Activated effector memory CD4-positive, alpha-beta T cell treated with Interleukin-2 at 50 U/mL for 16 hours (primary cell): Measurements from ENCODE around the gene GOLGA6L4.
"Not testable (repeated sequence)": the region's sequence is repeated elsewhere in the genome, so short reads cannot be mapped to it uniquely, and the experiment has no call there.

Source experiments
- DNase-seq: peaks from one replicate; pipeline ENCODE4 v3.0.0-alpha.2; 2020

GOLGA6L4 gene

DNA sequence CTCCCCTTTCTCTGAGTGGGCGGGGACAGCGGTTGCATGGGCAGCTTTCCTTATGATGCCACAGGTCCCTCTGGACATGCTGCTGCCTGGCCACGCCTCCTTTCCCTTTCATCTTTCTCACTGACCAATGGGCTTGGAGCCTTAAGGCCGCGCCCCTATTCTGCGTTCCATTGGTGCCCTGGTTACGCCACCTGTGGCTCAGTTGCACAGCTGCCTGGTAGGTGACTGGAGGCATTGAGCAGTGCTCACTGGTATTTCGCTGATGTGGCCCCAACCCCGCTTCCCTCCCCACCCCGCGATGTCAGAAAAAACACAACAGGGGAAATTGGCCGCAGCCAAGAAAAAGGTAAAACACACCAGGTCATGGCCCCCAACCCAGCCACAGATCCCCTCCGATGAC, at the start of gene GOLGA6L4:
Gene GOLGA6L4, plus strand, starts transcription at position 201 of the 400 bp plus-strand sequence. Its CDS starts 62 bp downstream, at position 263.
- DNase-seq = not testable (repeated sequence)

DNA sequence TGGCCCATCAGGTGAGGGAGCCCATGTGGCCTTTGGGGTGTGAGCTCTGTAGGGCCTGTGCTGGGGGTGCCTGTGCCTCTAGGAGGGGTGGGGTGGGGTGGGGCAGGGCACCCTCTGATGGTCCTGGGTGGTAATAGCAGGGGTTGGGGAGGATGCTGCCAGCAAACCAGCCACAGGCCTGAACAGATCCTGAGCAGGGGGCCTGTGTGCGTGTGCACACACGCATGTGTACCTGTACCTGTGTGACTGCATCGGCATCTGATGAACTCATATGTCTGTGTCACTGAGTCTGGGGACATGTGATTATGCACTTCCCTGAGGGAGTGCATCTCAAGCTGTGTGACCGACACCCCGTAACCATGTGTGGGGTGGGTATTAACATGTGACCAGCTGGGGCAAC, 42.6 kb upstream of the GOLGA6L4 start:
- DNase-seq = not testable (repeated sequence)

DNA sequence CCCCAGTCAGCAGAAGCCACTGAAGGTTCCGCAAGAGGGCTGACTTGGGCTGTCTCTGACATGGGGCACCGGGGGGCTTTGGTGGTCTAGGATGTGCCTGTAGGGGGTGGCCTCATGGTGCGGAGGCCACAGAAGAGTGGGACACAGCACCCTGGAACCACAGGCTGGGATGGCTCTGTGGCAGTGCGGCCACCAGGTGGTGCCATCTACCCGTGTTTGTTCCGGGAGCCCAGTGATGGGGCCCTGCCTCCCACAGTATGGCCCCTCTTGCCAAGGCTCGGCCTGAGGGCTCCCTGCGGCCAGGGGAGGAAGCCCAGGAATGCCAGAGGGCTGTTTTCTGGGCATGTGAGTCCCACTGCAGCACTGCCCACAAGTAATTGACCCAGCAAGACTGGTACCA, 40.0 kb upstream of the GOLGA6L4 start:
- DNase-seq = not testable (repeated sequence)

DNA sequence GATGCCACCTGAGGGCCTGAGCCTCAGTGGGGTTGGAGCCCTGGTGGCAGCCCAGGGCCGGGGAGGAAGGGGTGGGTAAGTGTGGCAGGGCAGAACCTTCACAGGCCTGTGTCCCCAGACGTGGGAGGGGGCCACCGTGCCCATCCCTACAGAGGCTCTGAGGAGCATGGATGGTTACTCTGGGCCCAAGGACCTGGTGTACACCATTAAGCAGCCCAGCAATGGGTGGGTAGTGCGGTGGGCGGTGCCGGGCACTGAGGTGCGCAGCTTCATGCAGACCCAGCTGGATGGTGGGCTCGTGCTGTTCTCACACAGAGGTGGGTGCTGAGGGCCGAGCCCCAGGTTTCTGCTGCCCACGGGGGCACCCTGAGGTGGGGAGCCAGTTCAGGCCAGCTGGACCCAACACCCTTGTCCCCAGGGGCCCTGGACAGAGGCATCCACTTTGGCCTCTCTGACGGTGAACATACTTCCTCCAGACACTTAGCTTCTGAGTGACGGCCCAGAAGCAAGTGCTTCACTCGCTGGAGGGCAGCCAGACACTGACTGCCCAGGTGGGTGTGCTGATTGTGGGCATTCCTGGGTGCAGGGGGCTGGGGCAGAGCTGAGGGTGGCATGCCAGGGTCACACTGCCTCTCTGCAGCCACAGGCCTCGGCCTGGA, 38.9 kb upstream of the GOLGA6L4 start:
- DNase-seq = not testable (repeated sequence)

DNA sequence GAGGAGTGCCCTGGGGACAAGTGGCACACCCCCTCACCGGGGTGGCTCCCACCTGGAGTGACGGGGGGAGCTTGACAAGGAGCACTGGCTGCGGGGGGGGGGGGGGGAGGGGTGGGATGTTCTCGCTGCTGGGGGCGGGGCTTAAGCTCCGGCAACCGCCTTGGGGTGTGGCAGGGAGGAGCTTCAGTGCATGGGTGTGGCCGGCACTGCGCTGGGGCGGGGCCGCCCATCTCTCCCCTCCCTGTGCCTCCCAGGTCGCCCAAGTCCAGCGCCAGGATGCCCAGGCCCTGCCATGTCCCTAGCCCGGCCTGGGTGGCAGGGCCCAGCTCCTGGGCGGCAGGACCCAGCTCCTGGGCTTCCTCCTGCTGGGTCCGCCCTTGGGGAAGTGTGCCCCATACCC, 35.7 kb upstream of the GOLGA6L4 start:
- not testable (repeated sequence) for DNase-seq

GRCh38 chr15:84246441-84246840, 10.9 kb downstream of the GOLGA6L4 start:
- peak; percentile 2 for DNase-seq
